GM18867 (cell line): Measurements from ENCODE around the gene PANK4.
A peak's percentile ranks its signal among the peaks of the same experiment; 100 is the strongest.
"Not testable (repeated sequence)": the region's sequence is repeated elsewhere in the genome, so short reads cannot be mapped to it uniquely, and the experiment has no call there.

Experiments
- ATAC-seq: cut with Tn5 transposase; IDR thresholded peaks from one replicate; pipeline ENCODE4 v1.9.1; 2021; ENCODE audit warnings: mild to moderate bottlenecking, moderate library complexity; ENCODE audit not compliant: unreplicated experiment

Gene PANK4

GRCh38 chr1:2525920-2526823 lies at the start of gene PANK4:
Gene PANK4 (minus strand): TSS chr1:2526596. CDS start chr1:2526587, 9 bp downstream.
- ATAC-seq: peak; percentile 86

GRCh38 chr1:2574350-2574749 lies 48.0 kb upstream of the PANK4 start:
- ATAC-seq: no peak

- no peak for ATAC-seq
Measured at GRCh38 chr1:2573250-2573920, 47.0 kb upstream of the PANK4 start.

- ATAC-seq: no peak
Measured at GRCh38 chr1:2571348-2571747, 45.0 kb upstream of the PANK4 start.

GRCh38 chr1:2570332-2570731 lies 43.9 kb upstream of the PANK4 start:
- ATAC-seq: no peak

GRCh38 chr1:2569703-2570102 lies 43.3 kb upstream of the PANK4 start:
- not testable (repeated sequence) for ATAC-seq

- ATAC-seq: no peak
Measured at GRCh38 chr1:2569060-2569459, 42.7 kb upstream of the PANK4 start.

GRCh38 chr1:2568187-2568816 lies 41.9 kb upstream of the PANK4 start:
- not testable (repeated sequence) for ATAC-seq

- ATAC-seq: no peak
Measured at GRCh38 chr1:2567083-2567679, 40.8 kb upstream of the PANK4 start.

- no peak for ATAC-seq
Measured at GRCh38 chr1:2566101-2567045, 40.0 kb upstream of the PANK4 start.

- ATAC-seq: no peak
Measured at GRCh38 chr1:2564815-2565374, 38.5 kb upstream of the PANK4 start.

- ATAC-seq: no peak
Measured at GRCh38 chr1:2564006-2564814, 37.8 kb upstream of the PANK4 start.

- ATAC-seq: no peak
Measured at GRCh38 chr1:2563205-2563604, 36.8 kb upstream of the PANK4 start.

- no peak for ATAC-seq
Measured at GRCh38 chr1:2561898-2562895, 35.8 kb upstream of the PANK4 start.

- no peak for ATAC-seq
Measured at GRCh38 chr1:2561446-2561845, 35.0 kb upstream of the PANK4 start.

- no peak for ATAC-seq
Measured at GRCh38 chr1:2560299-2561073, 34.1 kb upstream of the PANK4 start.
